ENCODE measurements around the gene TFDP2.
A peak's percentile ranks its signal among the peaks of the same experiment; 100 is the strongest.
"Not testable (repeated sequence)": the region's sequence is repeated elsewhere in the genome, so short reads cannot be mapped to it uniquely, and the experiment has no call there.

The TFDP2 gene

DNA sequence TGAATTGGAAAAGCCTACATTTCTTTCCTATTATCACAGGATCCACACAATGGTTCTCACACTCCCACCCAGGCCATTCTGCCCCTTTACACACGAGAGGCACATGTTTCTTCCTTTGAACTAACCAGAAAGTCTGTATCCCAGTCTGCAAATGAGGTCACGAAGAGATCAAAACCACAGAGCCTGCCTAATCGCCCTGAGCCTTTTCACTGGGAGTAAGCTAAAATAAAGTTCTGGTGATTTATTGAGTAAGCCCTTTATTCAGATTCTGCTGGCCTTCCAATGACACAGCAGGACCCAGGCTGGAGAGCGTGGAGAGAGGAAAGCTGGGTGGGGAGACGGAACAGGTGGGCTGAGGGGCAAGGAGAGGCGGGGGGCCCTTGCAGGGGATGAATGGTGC, 194.2 kb downstream of the TFDP2 start:
- DNase-seq, result no peak

DNA sequence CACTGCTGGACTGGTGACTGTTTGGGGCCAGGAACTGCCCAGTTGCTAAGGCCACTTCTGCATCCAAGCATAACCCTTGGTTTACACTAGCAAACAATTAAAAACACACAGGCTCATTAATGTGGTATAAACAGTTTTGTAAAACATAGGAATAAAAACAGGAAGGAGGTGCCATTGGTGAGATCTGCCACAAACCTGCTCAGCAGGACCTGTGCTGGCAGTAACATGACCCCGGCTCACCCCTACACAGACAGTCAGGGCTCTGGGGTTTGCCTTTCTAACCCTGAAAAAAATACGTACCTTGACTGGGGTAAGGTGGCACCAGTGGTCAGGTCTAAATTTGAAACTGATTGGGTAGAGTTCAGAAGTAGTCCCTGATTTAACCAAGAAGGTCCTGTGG, 196.7 kb downstream of the TFDP2 start:
- no peak for DNase-seq

DNA sequence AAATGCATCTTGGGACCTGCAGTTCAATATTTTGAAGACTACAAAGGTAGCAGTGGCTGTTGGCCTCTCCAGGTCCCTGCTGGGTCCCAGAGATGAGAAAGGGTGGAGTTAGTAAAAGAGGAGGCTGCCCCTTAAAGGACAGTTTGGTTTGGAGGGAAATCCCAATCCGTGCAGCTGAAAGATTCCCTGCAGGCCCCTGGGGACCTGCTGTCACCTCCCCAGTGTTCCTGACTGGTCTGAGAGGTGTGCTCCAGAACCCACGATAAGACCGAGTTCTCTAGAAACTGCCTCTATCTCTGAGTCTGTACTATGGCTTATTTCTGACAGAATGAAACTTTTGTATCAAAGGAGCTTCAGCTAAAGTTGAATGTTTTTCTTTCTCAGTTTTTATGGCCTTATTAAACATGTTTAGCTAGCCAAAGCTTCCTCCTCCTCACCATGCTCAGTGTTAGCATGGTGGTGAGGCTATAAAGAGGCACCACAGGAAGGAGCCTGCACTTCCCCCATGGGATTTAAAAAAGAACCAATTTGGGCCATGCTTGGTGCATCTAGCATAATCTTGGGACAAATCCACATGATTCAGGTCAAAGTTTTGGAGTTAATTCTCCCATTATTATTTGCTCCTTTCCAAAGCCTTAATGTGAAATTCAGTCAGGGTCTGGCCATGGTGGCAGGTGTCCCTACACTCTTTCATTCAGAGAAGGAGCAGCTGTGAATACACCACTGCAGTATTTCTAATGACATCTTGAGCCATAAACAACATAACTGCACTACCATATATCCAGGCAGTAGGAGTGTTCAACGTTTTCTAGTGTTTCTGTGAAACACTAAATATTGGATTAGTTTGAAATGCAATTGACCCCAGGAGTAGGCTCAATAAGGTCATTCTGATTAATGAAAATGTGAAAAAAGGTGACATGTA, 198.5 kb downstream of the TFDP2 start:
- no peak for DNase-seq

DNA sequence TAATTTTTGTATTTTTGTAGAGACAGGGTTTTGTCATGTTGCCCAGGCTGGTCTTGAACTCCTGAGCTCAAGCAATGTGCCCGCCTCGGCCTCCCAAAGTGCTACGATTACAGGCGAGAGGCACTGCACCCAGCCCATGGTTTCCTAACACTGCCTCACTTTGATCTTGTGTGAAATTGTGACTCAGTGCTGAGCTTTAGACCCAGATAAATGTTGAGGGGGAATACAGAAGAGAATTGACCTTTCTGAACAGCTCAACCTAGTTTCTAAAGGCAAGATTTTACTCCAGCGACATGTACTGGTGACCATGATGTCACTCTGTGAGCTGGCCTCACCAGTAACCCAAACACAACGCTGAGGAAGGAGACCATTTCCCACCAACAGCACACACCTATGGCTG, 199.4 kb downstream of the TFDP2 start:
- no peak for DNase-seq

DNA sequence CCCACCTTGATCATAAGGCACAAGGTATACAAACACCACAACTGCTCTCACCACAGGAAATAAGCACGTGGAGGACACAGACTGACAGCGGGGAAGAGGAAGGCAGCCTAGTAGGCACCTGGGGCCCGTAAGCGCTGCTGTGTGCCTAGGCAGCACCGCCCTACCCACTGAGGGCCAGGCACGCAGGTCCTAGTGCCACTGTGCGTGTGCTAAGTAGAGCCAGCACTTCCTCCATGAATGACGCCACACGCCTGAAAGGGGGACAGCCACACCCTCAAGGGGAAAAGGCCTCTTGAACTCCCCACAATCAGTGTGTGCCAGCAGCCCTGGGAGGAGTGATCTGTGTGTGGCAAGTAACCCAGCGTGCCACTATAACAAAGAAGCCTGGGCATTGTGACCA, 199.9 kb downstream of the TFDP2 start:
- no peak for DNase-seq

DNA sequence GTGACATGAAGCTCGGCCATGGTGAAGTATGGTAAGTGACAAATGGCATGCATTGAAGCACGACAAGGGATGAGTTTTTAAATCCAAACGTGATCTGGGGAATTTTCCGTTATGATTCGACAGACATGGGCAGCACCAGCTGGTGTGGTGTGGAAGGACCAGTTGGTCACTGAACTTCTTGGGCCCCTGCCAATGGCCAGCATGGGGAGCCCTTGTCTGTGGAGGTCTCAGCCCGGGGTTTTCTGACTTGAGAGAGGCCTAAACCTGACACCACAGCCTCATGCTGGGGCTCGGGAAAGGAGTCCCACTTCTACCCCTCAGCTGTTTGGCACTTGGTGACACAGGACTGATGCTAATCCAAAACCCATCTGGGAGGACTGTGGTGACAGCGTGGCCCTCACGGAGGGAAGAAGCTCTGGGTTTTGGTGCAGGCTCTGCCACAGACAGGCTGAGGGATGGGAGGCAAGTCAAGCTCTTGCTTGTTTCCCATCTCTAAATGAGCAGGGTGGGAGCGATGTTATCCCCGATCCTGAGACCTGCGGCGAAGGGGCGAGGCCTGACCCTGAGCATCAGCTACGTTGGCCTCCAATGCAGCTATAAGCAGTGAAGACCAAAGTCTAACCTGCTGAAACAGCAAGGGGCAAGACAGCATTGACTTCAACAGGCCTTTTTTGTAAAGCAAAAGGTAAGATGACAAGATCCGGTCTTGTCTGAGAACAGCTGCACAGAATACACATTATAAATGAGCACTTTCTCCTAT, 203.4 kb downstream of the TFDP2 start:
- no peak for DNase-seq

DNA sequence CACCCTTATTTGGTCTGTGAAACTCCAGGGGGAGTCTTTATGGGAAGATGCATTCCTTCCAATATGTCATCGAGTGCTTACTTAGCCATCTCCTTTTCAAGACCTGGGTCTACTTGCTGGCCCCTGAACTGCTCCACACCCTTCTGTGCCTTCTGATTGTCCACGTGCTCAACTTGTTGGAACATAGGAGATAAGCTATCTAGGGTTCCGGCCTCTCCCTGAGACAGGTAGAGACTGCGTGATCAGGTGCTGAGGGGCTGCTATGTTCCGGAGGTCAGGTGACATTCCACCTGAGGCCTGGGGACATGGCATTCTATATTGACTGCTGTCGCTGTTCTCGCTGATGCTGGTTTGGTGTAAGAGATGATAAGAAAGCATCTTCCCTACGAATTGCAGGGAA, 207.3 kb downstream of the TFDP2 start:
- DNase-seq, result no peak

DNA sequence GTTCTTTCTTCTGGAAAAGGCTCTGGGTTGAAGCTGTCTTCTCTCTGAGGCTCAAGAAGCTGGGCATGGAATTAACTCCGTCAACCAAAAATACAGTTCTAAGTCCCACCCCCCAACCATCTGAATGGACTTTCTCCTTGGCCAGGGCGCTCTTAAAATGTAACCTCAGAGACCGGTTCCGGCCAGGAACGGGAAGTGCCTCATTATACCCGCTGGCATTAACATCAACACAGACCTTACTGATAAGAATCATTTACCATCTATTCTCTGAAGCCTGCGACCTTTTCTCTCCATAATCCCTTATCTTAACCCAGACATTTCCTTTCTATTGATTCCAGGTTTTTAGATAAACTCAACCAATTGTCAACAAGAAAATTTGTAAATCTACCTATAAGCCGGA, 208.3 kb downstream of the TFDP2 start:
- peak; percentile 66 for DNase-seq

DNA sequence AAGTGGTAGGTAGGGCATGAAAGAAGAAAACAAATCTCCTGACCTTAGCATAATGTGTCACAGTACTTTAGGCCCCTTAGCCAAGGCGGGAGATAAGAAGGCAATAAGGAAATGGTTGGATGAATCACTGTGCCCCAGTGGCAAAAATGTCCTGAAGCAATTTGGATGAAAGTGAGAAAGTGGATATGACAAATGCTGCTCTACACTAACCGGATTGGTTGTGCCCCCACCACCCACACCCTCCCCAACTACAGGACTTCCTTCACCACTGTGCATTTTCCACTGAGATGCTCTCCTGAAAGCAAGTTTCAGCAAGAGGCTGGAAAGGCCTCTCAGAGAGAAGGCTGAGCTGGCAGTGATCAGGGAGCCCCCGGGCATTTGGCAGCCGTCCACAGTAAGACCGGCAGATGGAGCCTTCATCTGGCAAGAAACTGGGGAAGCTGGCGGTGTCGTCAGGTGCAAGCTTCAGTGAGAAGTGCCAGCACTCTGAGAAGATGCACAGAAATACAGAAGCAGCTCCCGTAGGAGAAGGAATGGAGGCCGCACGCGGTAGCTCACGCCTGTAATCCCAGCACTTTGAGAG, 209.1 kb downstream of the TFDP2 start:
- peak; percentile 51 for DNase-seq

DNA sequence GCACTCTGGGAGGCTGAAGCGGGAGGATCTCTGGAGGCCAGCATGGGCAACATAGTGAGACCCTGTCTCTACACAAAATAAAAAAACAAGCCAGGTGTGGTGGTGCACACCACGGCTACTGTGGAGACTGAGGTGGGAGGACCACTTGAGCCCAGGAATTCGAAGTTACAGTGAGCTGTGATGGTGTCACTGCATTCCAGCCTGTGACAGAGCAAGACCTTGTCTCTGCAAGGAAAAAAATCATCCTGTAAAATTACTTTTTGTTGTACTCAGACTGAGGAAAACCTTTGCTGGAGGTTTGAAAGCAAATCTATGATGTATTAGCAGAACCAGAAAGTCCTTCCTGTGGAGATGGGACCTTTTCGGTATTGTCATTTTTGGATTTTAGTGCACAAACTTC, 209.6 kb downstream of the TFDP2 start:
- DNase-seq, result no peak

DNA sequence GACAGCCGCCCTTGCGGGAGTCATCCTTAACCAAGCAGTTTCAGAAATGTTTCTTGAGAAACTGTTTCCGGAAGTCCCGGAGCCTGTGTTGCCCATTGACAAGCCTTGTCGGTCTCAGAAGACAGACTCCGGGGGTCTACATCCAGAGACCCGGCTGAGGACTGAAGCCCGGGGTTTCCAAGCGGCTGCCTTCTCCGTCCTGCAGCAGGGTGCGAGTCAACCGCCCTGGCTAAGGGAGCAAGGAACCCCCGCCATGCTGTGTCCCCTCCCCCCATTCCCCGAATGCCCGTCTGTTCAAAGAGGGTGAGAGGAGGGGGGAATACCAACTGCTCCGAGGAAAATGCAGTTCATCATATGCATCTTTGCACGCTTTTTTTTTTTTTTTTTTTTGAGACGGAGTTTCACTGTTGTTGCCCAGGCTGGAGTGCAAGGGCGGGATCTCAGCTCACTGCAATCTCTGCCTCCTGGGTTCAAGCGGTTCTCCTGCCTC, 211.3 kb downstream of the TFDP2 start:
- no peak for DNase-seq

DNA sequence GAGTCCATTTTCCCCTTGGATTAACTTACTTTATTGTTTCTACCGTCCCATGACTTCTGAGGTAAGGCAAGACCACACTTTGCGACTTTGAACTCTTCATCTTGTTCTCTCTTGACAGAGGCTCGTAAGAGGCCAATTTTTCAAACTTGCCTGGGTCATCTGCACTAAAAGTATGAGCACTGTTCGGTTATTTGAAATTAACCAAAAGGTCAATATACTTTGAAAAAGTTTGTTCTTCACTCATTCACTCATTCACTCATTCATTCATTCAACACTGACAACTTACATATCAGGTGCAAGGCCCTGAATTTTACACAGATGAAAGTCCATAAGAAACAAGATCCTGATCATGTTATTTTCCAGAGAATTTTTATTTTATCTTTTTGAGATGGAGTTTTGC, 215.0 kb downstream of the TFDP2 start:
- DNase-seq, result no peak

DNA sequence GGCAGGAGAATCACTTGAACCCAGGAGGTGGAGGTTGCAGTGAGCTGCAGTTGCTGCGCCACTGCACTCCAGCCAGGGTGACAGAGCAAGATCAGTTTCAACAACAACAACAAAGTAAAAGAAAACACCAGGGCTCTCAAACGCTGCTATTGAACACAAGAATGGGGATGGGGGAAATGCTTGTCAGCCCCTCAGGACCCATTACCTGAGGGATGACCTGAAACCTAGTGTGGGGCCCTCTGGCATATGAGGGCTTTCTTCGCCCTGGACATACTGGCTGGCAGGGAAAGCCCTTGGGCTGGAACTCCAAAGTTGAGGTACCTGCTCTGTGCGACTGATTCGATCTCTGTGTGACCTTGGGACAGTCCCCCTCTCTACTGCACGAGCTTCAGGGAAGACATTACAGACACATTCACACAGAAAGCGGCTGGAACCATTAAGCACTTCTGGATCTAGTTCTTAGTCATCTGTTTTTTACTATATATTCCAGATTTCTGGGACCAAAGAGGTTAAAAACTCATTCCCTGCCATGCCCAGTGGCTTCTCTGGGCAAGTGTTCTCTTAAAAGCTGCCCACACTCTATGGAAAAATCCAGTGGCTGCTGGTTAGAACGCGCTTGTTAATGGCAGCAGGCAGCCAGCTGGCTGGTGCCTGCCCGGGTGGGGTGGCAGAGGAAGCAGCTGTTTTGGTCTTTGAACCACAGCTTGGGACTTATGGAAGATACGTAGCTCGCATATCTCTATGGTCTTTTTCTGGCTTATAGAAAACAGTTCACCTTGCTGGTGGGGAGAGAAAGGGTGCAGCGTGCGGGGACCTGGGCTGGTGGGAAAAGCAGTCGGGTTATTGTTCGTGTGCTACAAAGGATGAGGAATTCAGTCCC, 215.7 kb downstream of the TFDP2 start:
- DNase-seq, result peak; percentile 36

DNA sequence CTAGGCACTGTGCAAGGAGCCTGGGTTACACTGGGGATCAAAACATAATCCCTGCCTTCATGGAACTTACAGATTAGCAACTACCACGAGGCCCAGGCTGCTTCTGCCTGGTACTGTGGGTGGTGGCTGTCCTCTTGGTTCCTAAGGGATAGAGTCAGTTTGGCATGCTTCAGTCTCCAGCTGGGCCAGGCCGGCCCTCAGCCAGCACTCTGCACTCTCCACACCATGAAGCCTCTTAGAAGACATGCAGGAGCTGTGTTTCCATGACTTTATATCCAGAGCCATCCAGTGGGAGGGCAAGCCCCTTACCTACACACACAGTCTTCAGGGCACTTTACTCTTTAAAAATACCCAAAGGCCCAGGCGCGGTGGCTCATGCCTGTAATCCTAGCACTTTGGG, 218.5 kb downstream of the TFDP2 start:
- no peak for DNase-seq

DNA sequence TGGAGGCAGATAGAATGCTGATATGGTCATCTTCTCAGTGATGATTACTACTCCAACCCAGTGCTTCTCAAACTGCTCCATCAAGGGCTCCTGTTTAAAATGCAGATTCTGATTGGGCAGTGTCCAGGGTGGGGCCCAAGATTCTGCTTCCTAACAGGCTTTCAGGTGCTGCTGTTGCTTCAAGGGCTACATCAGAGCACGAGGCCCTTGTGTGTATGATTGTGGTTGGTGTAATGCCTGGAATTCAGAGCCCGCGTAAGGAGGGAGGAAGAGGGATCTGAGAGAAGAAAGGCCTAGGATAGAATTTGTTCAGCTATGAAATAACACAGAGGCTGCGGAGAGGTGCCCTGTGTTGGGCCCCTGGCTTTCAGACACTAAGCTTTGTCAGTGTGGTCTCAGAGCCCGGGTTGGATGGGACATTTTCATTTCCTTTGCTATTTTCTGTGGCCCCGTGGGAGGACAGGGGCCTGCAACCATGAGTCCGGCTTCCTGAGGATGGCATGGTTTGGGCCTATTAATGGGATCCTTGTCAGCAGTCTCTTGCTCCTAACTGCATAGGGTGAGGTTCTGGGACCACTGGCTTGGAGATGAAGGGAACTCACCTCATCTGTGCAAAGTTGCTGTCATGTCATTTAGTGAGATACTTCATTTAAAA, 219.9 kb downstream of the TFDP2 start:
- DNase-seq, result no peak

DNA sequence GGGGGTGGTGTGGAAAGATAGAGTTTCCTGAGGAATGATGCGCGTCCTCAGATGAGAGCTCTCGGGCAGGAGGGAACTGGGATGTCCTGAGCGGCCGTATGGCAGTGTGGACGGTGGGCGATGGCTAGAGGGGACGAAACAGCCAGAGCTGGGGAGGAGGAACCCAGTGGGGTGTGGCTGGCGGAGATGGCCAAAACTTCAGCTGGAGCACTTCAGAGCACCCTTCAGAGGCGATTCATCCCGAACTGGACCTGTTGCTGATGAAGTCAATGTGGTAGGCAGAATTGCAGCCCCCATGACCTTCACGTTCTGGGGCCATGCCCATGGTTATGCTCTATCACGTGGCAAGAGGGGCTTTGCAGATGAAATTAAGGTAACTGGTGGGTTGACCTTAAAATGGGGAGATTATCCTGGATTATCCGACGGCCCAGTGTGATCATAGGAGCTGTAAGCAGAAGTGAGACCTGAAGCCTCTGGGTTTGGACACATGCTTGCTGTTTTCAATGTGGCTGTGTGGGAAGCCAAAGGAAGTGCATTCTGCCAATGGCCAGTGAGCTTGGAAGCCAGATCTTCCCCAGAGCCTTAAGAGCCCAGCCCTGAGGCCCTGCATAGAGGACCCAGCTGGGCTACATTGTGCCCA, 220.6 kb downstream of the TFDP2 start:
- DNase-seq, result no peak

DNA sequence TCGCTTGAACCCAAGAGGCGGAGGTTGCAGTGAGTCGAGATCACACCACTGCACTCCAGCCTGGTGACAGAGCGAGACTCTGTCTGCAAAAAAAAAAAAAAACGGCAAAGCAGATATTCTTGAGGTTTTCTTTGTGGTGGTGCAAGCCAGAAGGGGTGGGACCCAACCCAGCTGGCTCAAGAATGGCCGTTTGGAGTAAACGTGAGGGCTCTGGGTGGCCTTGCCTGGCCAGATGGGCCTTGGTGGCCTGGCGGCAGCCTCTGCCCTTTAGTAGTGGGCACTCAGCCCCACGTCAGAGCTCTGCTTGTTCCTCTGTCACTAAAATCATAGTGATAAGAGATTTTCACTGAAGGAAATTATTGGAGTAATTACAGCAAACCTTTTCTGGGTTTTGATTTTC, 222.4 kb downstream of the TFDP2 start:
- no peak for DNase-seq

DNA sequence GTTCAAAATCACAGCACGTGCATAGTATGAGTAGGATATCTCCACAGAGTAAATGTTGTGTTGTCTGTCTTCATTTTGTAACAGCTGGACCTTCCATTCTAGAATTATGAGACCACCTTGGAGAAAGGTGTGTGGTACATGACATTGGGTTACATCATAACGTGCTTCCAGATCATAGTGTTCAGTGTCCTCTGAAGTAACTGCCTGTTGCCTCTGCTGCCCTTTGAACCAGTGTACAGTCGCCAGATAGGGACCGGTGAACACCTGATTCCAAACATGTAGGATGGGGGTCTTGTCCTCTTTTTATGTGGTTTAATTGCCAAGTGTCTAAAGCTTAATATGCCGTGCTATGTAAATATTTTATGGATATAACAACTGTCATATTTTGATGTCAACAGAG, 223.7 kb downstream of the TFDP2 start:
- not testable (repeated sequence) for DNase-seq

DNA sequence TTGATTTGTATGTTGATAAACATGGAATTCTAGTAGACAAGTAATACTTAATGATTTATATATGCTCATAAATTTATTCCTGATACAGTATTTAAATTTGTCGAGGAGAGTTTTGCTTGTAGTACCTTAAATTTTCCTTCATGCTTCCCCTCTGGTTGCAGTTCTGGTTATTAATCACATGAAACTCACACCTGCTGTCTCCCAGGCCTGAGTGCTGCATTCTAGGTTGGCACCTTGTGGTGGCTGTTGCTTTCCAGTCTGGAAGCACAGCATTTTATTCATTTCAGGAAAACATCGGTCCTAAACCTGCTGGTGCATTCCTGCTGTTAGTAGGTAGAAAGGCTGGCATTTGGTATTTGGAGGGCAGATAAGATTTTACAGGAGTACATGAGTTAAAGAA, 228.0 kb downstream of the TFDP2 start:
- no peak for DNase-seq

DNA sequence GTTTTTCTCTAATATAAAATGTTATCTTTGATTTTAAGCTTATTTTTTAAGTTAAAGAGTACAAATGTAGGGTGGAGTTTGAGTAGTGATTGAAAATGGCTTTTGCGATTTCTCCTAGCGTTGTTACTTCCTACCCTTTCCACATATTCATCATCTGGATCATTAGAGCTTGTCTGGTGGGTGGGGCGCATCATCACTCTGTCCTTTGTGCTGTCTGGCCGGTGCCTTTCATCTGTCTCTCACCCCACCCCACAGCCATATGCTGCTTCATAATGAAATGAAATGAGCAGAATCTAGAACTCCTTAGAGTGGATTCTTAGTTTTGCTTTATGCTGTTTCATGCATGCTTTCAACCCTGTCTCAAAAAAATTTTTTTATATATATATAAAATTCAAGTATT, 228.6 kb downstream of the TFDP2 start:
- no peak for DNase-seq

DNA sequence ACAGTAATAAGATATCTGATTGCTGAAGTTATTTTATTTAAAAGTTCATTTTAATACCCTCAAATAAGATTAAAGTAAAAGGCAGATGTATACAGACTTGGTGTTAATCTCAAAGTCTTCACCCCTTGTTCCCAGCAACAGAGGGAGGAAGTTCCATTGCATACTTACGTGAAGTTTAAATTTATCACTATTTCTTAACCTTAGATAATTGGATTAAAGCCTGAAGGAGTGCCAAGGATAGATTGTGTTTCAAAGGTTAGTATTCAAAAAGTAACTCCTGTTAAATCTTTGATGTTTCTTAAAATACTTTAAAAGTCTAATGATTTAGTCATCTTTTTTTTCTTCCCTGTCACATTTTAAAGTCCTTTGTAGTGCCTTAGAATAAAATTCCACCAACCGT, 233.6 kb downstream of the TFDP2 start:
- DNase-seq, result no peak

DNA sequence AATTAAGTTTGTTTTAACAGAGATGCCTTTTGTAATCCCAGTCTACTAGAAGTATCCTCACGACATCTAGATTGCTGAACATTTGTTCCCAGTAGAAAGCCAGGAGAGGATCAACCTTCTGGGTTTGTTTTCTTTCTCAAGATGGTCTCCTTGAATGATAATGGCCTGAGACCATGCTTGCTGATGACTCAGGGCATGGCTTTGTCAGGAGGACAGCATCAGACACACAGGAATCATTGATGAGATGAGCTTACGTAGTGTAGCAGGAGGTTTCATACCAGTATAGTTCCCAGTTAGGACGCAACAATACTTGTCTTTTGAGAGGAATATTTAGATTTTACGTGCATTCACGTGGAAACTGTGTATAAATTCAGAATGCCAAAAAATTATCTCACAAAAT, 234.3 kb downstream of the TFDP2 start:
- no peak for DNase-seq
